Naive B cell (primary cell): ENCODE results near the gene FASTKD2. TPM values are rescaled to one million over a fixed set of nuclear protein-coding genes. Genes with fewer than 3 reads are reported as not detected.

Experiments
- ATAC-seq, 2 donors: fragments of 150-1000 bp; cut with Tn5 transposase; 2 replicates each; pipeline ENCODE4 v1.10.0; 2021; ENCODE audit warnings: low read depth in 2 of 2, mild to moderate bottlenecking in 2 of 2, moderate library complexity in 2 of 2
- DNase-seq: peaks from one replicate; pipeline ENCODE4 v3.0.0; 2022
- H3K27ac Mint-ChIP-seq, 6 donors: one replicate each; pipeline ENCODE4 v1.8.0; 2020 to 2022; ENCODE audit warnings: mild to moderate bottlenecking in 6 of 6, mixed read lengths in 6 of 6, moderate library complexity in 5 of 6, inconsistent platforms in 2 of 6
- H3K27me3 Mint-ChIP-seq, 3 donors: one replicate each; pipeline ENCODE4 v1.8.0; 2021 to 2022; ENCODE audit warnings: mixed read lengths in 3 of 3, mild to moderate bottlenecking in 1 of 3
- H3K36me3 Mint-ChIP-seq, 2 donors: one replicate each; pipeline ENCODE4 v1.8.0; 2020 to 2022; ENCODE audit warnings: mixed read lengths in 2 of 2, inconsistent platforms in 1 of 2, mild to moderate bottlenecking in 1 of 2
- H3K4me1 Mint-ChIP-seq, 3 donors: one replicate each; pipeline ENCODE4 v1.8.0; 2020 to 2022; ENCODE audit warnings: mixed read lengths in 3 of 3, inconsistent platforms in 1 of 3, mild to moderate bottlenecking in 1 of 3, moderate library complexity in 1 of 3
- H3K4me3 Mint-ChIP-seq, 8 donors: one replicate each; pipeline ENCODE4 v1.8.0; 2020 to 2022; ENCODE audit warnings: mild to moderate bottlenecking in 8 of 8, mixed read lengths in 8 of 8, moderate library complexity in 8 of 8, inconsistent platforms in 2 of 8
- H3K9me3 Mint-ChIP-seq, 7 donors: one replicate each; pipeline ENCODE4 v1.8.0; 2020 to 2022; ENCODE audit warnings: mixed read lengths in 7 of 7, mild to moderate bottlenecking in 5 of 7, inconsistent platforms in 2 of 7, moderate library complexity in 1 of 7
- polyA plus RNA-seq, 6 donors: library from polyadenylated mRNA; unstranded; fragments of 300-500 nt; fragmentation: Illumina TruSeq; gene quantifications; one replicate each; pipeline ENCODE4 v1.2.3, GENCODE V29; 2021; ENCODE audit warnings: low read depth in 6 of 6

FASTKD2 gene
- polyA plus RNA-seq: 10 to 100 TPM; 16.5 to 25.8 (median 22.2) TPM

DNA sequence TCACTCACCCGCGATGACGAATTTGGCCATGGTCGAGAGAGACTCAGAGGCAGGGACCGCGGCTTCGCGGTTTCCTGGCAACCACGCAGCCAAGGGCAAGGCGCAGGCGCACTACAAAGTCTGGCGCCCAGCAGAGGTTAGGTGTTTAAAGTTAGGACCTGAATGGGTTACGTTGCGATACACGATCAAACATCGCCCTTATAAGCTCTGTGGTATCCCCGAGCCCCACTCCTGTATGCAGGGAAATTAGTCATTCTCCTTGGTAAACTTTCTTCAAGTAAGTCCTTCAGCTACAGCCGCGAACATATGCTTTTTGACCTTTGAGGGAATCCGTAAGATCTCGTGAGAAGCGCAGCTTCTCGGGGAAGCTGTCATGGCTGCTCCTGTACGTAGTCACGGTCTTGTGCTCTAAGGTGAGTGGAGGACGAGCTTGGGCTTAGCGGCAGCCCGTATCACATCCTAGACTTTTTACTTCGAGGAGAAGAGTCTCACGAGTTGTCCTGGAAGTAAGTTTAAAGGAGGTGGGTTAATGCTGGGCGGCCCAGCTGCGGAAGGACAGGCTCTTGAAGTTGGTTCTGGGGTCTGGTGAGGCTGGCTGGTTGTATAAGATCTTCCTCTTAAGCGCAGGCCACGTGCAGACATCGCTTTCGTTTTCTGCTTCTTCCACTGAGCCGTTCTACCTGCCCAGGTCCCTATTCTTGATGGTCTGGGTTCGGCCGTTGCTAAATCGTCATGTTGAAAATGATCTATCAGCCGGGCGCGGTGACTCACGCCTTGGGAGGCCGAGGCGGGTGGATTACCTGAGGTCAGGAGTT lies at the start of gene FASTKD2, which contains the start of gene MDH1B:
TSS of gene FASTKD2 (plus strand) at position 365 of the 815 bp plus-strand sequence. CDS start 1,088 bp downstream, outside the sequence.
TSS of gene MDH1B (minus strand) at position 87 of the 815 bp plus-strand sequence. CDS start at position 30, 57 bp downstream.
- ATAC-seq (peak; percentile 80 to 81), DNase-seq (peak; percentile 88)
- H3K27me3 Mint-ChIP-seq: peaks cover 0 to 5% (median 0%) of the 10 kb centered on the region in 3 donors
- H3K4me1 Mint-ChIP-seq: peaks cover 23 to 35% (median 30%) of the 10 kb centered on the region in 3 donors
- H3K27ac Mint-ChIP-seq: peak within 1 kb of the TSS; percentile 88 to 99 (median 98)
- H3K4me3 Mint-ChIP-seq: peak within 1 kb of the TSS in 6 of 8 donors; percentile 82 to 98 (median 92)
- H3K36me3 Mint-ChIP-seq: peaks cover 0 to 9% of the 10 kb centered on the region in 2 donors
- H3K9me3 Mint-ChIP-seq: no peaks in the 10 kb centered on the region

DNA sequence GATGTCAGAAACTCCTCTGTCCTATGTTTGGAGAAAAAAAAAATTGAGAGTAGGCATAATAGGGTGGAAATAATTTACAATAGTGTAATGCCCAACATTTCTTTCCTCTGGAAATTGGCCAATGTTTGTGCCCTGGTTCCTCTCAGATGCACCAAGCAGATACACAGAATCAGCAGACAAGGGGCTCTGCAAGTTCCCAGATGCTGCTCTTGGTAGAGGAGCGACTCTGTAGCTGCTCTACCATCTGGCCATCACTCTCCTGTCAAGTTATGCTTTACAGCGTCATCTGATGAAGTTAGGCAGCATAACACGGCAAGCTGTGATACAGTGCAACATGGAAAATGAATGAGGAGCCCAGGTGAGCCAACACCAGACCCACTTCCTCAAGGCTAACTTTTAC lies 48.8 kb upstream of the FASTKD2 start:
- H3K27ac Mint-ChIP-seq: no peak overlapping the region
- no peak for ATAC-seq
- no peaks in the 10 kb centered on the region for H3K36me3 Mint-ChIP-seq
- peaks cover 0 to 9% (median 4%) of the 10 kb centered on the region in 7 donors for H3K9me3 Mint-ChIP-seq
- H3K27me3 Mint-ChIP-seq: peaks cover 16 to 36% (median 35%) of the 10 kb centered on the region in 3 donors
- no peak overlapping the region for H3K4me3 Mint-ChIP-seq
- no peaks in the 10 kb centered on the region for H3K4me1 Mint-ChIP-seq
- no peak for DNase-seq

DNA sequence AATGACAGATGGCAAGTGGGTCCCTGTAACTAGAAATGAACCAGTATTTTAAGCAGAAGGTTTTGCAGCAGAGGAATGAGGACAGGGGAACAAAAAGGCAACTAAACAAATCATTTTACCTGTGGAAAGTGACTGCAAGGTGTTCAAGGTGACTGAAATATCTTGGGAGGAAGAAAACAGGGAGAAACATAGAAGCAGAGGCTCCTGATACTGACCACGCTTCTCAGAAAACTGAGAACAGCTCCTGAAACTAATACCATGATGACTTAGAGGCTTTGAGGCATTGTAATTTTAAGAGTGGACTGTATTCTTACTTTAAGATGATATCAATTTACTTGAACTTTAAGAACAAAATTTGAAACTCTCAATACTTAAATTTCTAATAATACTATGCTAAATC lies 47.1 kb upstream of the FASTKD2 start, which contains the start of gene DYTN:
TSS of gene DYTN (minus strand) at position 101 of the 400 bp plus-strand sequence. CDS start 117 bp downstream, outside the sequence.
- H3K27ac Mint-ChIP-seq: peak within 1 kb of the TSS in 1 of 6 donors; percentile 36
- H3K27me3 Mint-ChIP-seq: peaks cover 14 to 36% (median 27%) of the 10 kb centered on the region in 3 donors
- DNase-seq (no peak), ATAC-seq (no peak)
- no peaks in the 10 kb centered on the region for H3K4me1 Mint-ChIP-seq
- H3K4me3 Mint-ChIP-seq: no peak within 1 kb of the TSS
- peaks cover 0 to 4% of the 10 kb centered on the region in 2 donors for H3K36me3 Mint-ChIP-seq
- H3K9me3 Mint-ChIP-seq: peaks cover 4 to 15% (median 8%) of the 10 kb centered on the region in 7 donors

- no peak for DNase-seq
- Mint-ChIP-seq H3K27me3 (peaks cover 8 to 38% (median 17%) of the 10 kb centered on the region in 3 donors), H3K36me3 (peaks cover 0 to 4% of the 10 kb centered on the region in 2 donors), H3K4me3 (no peak overlapping the region), H3K4me1 (no peaks in the 10 kb centered on the region), H3K9me3 (peaks cover 4 to 19% (median 8%) of the 10 kb centered on the region in 7 donors), H3K27ac (no peak overlapping the region)
- no peak for ATAC-seq
Observed at GRCh38 chr2:206721256-206721920, 44.0 kb upstream of the FASTKD2 start.

DNA sequence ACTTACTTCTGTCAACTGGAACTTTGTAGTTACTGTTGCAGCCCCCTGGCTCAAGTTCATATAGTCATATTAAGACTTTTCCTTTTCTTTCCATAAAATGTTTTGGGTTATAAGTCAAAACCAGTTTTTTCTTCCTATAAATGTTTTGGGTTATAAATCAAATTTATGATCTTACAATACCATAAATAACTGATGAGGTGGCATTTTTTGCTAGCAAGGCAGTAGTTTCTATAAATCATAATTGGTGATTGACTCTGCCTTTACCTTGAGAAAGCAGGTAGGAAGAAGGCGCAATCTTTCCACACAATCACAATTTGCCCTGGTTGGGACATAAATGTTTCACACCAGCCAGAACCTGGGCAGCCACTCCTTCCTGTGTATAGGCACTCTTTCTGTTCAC lies 42.1 kb upstream of the FASTKD2 start:
- DNase-seq: no peak
- Mint-ChIP-seq H3K4me3 (no peak overlapping the region), H3K27me3 (peaks cover 12 to 42% (median 34%) of the 10 kb centered on the region in 3 donors), H3K9me3 (peaks cover 4 to 19% (median 8%) of the 10 kb centered on the region in 7 donors), H3K27ac (no peak overlapping the region), H3K36me3 (peaks cover 0 to 4% of the 10 kb centered on the region in 2 donors), H3K4me1 (no peaks in the 10 kb centered on the region)
- no peak for ATAC-seq

DNA sequence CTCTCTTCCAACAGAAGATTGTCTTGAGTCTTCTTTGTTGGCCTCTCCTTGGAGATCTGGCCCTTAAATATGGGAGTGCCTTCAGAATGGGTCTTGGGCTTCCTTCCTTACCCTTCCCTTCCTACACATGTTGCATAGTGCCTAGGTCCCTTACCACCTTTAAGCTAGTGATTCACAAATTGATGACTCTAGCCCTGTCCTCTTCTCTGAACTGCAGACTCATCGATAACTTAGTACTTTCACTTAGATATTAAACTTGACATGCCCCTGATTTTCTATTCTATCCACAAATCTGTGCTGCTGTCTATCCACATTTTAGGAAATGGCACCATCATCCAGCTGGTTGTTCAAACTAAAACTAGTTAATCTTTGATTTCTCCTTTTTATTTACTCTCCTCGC lies 38.1 kb upstream of the FASTKD2 start:
- peaks cover 17 to 52% (median 48%) of the 10 kb centered on the region in 3 donors for H3K27me3 Mint-ChIP-seq
- H3K9me3 Mint-ChIP-seq: peaks cover under 1 to 7% (median 2%) of the 10 kb centered on the region in 7 donors
- no peak overlapping the region for H3K4me3 Mint-ChIP-seq
- DNase-seq (no peak), ATAC-seq (no peak)
- no peak overlapping the region for H3K27ac Mint-ChIP-seq
- peaks cover 0 to under 1% of the 10 kb centered on the region in 2 donors for H3K36me3 Mint-ChIP-seq
- no peaks in the 10 kb centered on the region for H3K4me1 Mint-ChIP-seq

GRCh38 chr2:206728277-206729199 lies 36.9 kb upstream of the FASTKD2 start:
- Mint-ChIP-seq H3K4me3 (no peak overlapping the region), H3K4me1 (no peaks in the 10 kb centered on the region), H3K9me3 (peaks cover 0 to 6% (median 2%) of the 10 kb centered on the region in 7 donors), H3K27me3 (peaks cover 28 to 57% (median 54%) of the 10 kb centered on the region in 3 donors), H3K27ac (peak overlapping the region in 1 of 6 donors; percentile 5), H3K36me3 (no peaks in the 10 kb centered on the region)
- DNase-seq (no peak), ATAC-seq (no peak)

DNA sequence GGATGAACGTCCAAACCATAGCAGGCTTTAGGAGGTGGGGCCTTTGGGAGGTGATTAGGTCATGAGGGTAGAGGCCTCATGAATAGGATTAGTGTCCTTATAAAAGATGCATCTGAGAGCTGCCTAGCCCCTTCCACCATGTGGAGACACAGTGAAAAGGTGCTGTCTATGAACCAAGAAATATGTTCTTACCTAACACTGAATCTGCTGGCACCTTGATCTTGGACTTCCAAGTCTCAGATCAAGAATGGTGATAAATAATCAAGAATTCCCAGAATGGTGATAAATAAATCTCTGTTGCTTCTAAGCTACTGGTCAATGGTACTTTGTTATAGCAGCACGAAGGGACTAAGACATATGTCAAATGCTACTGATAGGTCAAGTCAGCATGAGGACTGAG lies 32.1 kb upstream of the FASTKD2 start:
- Mint-ChIP-seq H3K27me3 (peaks cover 25 to 40% (median 36%) of the 10 kb centered on the region in 3 donors), H3K4me3 (no peak overlapping the region), H3K9me3 (peaks cover 0 to 4% (median 0%) of the 10 kb centered on the region in 7 donors), H3K27ac (no peak overlapping the region), H3K4me1 (no peaks in the 10 kb centered on the region), H3K36me3 (no peaks in the 10 kb centered on the region)
- DNase-seq (no peak), ATAC-seq (no peak)

DNA sequence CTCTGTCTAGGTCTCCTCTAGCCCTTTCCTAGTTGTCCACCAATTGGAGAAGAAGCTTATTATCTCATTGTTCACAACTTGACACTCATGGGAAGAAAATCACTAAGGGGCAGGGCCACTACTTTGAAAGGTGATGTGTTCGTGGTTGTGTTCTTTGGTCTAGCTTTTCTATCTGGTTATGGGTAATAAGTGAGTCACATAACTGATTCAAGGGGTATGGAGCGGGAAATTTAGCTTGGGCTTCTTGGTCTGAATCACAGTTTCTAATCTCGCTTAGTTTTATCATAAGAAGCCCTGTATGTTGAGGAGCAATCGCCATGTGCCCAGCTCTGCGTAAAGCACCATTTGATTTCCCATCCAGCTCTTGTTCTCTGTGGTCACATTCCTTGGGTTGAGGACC lies 28.5 kb upstream of the FASTKD2 start:
- H3K27ac Mint-ChIP-seq: no peak overlapping the region
- ATAC-seq: no peak

GRCh38 chr2:206739271-206739670 lies 26.1 kb upstream of the FASTKD2 start:
- ATAC-seq (no peak), DNase-seq (no peak)
- no peaks in the 10 kb centered on the region for H3K36me3 Mint-ChIP-seq
- H3K4me1 Mint-ChIP-seq: no peaks in the 10 kb centered on the region
- peaks cover 15 to 22% (median 19%) of the 10 kb centered on the region in 3 donors for H3K27me3 Mint-ChIP-seq
- no peaks in the 10 kb centered on the region for H3K9me3 Mint-ChIP-seq
- peak overlapping the region in 1 of 8 donors; percentile 58 for H3K4me3 Mint-ChIP-seq
- H3K27ac Mint-ChIP-seq: no peak overlapping the region

More for the DNA sequence above, 28.5 kb upstream of the FASTKD2 start:
- no peaks in the 10 kb centered on the region for H3K4me1 Mint-ChIP-seq
- H3K4me3 Mint-ChIP-seq: no peak overlapping the region
- H3K27me3 Mint-ChIP-seq: peaks cover 17 to 22% (median 21%) of the 10 kb centered on the region in 3 donors
- H3K9me3 Mint-ChIP-seq: peaks cover 0 to 2% (median 0%) of the 10 kb centered on the region in 7 donors
- H3K36me3 Mint-ChIP-seq: no peaks in the 10 kb centered on the region
- no peak for DNase-seq

- Mint-ChIP-seq H3K36me3 (no peaks in the 10 kb centered on the region), H3K4me3 (no peak overlapping the region), H3K9me3 (no peaks in the 10 kb centered on the region), H3K27me3 (peaks cover 19 to 22% (median 19%) of the 10 kb centered on the region in 3 donors), H3K27ac (no peak overlapping the region), H3K4me1 (no peaks in the 10 kb centered on the region)
- ATAC-seq: no peak
- no peak for DNase-seq
Observed at GRCh38 chr2:206740800-206741199, 24.6 kb upstream of the FASTKD2 start.

GRCh38 chr2:206756816-206757215 lies 8.6 kb upstream of the FASTKD2 start:
- no peaks in the 10 kb centered on the region for H3K36me3 Mint-ChIP-seq
- peaks cover 6 to 41% (median 32%) of the 10 kb centered on the region in 3 donors for H3K27me3 Mint-ChIP-seq
- H3K27ac Mint-ChIP-seq: no peak overlapping the region
- no peaks in the 10 kb centered on the region for H3K4me1 Mint-ChIP-seq
- peaks cover 0 to 5% (median 0%) of the 10 kb centered on the region in 7 donors for H3K9me3 Mint-ChIP-seq
- ATAC-seq (no peak), DNase-seq (no peak)
- H3K4me3 Mint-ChIP-seq: no peak overlapping the region
